ENCODE data around the gene CCDC12.

Gene CCDC12

GRCh38 chr3:46909535-46910161 is 66.9 kb downstream of the CCDC12 start:
- H2AFZ ChIP-seq (ENCODE audit: low read length) = no peak overlapping the region
- peak; percentile 57 for DNase-seq
- no peak overlapping the region for H3K27ac ChIP-seq (ENCODE audit: low read length)
- no peaks in the 10 kb centered on the region for H4K20me1 ChIP-seq (ENCODE audit: insufficient read depth, low read length)
- no peaks in the 10 kb centered on the region for H3F3A ChIP-seq (ENCODE audit: insufficient read depth, low read length)
- H3K79me2 ChIP-seq (ENCODE audit: low read length) = no peaks in the 10 kb centered on the region
- H3K27me3 ChIP-seq (replicated peaks; ENCODE audit: insufficient read depth, low read length) = no peaks in the 10 kb centered on the region
- no peaks in the 10 kb centered on the region for H3K4me1 ChIP-seq (ENCODE audit: low read length)
- no peaks in the 10 kb centered on the region for H3K9me2 ChIP-seq (replicated peaks; ENCODE audit: insufficient read depth, low read length)
- H3K9ac ChIP-seq (ENCODE audit: low read length) = no peak overlapping the region
- TF ChIP-seq CTCF (IDR thresholded peaks at IDR 0.05; ENCODE audit: low read length) = peak; percentile 83
- TF ChIP-seq EZH2phosphoT487 (IDR thresholded peaks at IDR 0.05; ENCODE audit: low read length) = no peak
- H3K4me3 ChIP-seq (ENCODE audit: low read length) = no peak overlapping the region
- H3K36me3 ChIP-seq (replicated peaks; ENCODE audit: insufficient read depth, low read length) = no peaks in the 10 kb centered on the region
- H3K9me3 ChIP-seq (replicated peaks; ENCODE audit: insufficient read depth, low read length) = no peaks in the 10 kb centered on the region
- H3K4me2 ChIP-seq (ENCODE audit: low read depth, low read length) = no peak overlapping the region

- Histone ChIP-seq H3K79me2 (ENCODE audit: low read length) (no peaks in the 10 kb centered on the region), H3K4me3 (ENCODE audit: low read length) (no peak overlapping the region), H3K9ac (ENCODE audit: low read length) (no peak overlapping the region), H3K9me2 (replicated peaks; ENCODE audit: insufficient read depth, low read length) (no peaks in the 10 kb centered on the region), H3K4me1 (ENCODE audit: low read length) (no peaks in the 10 kb centered on the region), H3K9me3 (replicated peaks; ENCODE audit: insufficient read depth, low read length) (no peaks in the 10 kb centered on the region), H3K27ac (ENCODE audit: low read length) (no peak overlapping the region), H3K27me3 (replicated peaks; ENCODE audit: insufficient read depth, low read length) (no peaks in the 10 kb centered on the region), H4K20me1 (ENCODE audit: insufficient read depth, low read length) (no peaks in the 10 kb centered on the region), H3F3A (ENCODE audit: insufficient read depth, low read length) (no peaks in the 10 kb centered on the region), H3K4me2 (ENCODE audit: low read depth, low read length) (no peak overlapping the region), H3K36me3 (replicated peaks; ENCODE audit: insufficient read depth, low read length) (no peaks in the 10 kb centered on the region), H2AFZ (ENCODE audit: low read length) (no peak overlapping the region)
- no peak for DNase-seq
- TF ChIP-seq EZH2phosphoT487 (IDR thresholded peaks at IDR 0.05; ENCODE audit: low read length) = no peak
- no peak for TF ChIP-seq CTCF (IDR thresholded peaks at IDR 0.05; ENCODE audit: low read length)
- TF ChIP-seq EZH2 (optimal IDR thresholded peaks at IDR 0.05; ENCODE audit: low read depth, low read length) = no peak
These were observed 67.5 kb downstream of the CCDC12 start for GRCh38 chr3:46908986-46909534.

GRCh38 chr3:46908294-46908985 is 68.1 kb downstream of the CCDC12 start:
- Histone ChIP-seq H3K4me2 (ENCODE audit: low read depth, low read length) (no peak overlapping the region), H3K9me3 (replicated peaks; ENCODE audit: insufficient read depth, low read length) (no peaks in the 10 kb centered on the region), H4K20me1 (ENCODE audit: insufficient read depth, low read length) (no peaks in the 10 kb centered on the region), H3K79me2 (ENCODE audit: low read length) (no peaks in the 10 kb centered on the region), H2AFZ (ENCODE audit: low read length) (no peak overlapping the region), H3K4me1 (ENCODE audit: low read length) (no peaks in the 10 kb centered on the region), H3K9me2 (replicated peaks; ENCODE audit: insufficient read depth, low read length) (no peaks in the 10 kb centered on the region), H3K27ac (ENCODE audit: low read length) (no peak overlapping the region), H3K36me3 (replicated peaks; ENCODE audit: insufficient read depth, low read length) (no peaks in the 10 kb centered on the region), H3K4me3 (ENCODE audit: low read length) (no peak overlapping the region), H3K27me3 (replicated peaks; ENCODE audit: insufficient read depth, low read length) (no peaks in the 10 kb centered on the region), H3F3A (ENCODE audit: insufficient read depth, low read length) (no peaks in the 10 kb centered on the region), H3K9ac (ENCODE audit: low read length) (no peak overlapping the region)
- TF ChIP-seq EZH2 (optimal IDR thresholded peaks at IDR 0.05; ENCODE audit: low read depth, low read length) (no peak), EZH2phosphoT487 (IDR thresholded peaks at IDR 0.05; ENCODE audit: low read length) (no peak), CTCF (IDR thresholded peaks at IDR 0.05; ENCODE audit: low read length) (no peak)
- no peak for DNase-seq
